ENCODE results near the gene DDX17.

DDX17 gene

DNA sequence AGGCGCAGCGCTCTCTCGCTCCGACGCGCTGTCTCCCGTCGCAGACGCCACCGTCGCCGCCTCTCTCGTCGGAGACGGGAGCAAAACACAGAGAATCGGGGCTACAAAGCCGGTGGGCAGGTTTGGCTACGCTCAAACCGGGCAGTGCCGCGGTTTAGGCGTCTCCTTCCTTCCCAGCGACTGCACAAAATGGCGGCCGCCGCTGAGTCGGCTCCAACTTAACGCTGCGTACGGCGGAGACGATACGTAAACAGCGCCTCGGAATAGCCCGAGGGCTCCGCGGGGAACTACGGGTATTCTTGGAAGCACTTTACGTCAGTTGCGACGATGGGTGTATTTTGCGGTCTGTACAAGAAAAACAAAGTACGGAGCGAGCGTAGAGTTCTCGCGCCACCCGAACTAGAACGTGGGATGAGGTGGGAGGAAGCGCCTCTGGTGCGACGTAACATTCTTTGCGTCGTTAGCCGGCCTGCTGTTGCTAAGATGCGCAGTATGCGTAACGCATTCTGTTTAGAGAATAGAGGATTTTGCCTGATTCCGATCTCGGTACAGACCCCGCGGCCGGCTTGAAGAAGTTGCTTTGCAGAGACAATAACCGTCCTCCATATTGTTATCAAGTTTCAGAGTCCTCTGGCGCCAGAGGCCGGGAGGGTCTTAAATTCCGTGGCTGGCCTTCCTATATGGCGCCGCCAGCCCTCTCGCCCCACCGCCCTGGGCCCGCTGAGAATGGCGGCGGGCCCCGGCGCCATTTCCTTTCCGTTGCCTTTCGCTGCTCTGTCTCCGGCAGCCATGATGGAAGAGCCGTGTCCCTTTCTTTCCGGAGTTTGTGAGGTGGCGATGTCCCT lies at the start of gene DDX17:
DDX17 (minus strand) TSS at position 194 of the 845 bp plus-strand sequence.
- FAIRE-seq, result peak; percentile 95

GRCh38 chr22:38554281-38554680 lies 48.2 kb upstream of the DDX17 start:
- no peak for FAIRE-seq

DNA sequence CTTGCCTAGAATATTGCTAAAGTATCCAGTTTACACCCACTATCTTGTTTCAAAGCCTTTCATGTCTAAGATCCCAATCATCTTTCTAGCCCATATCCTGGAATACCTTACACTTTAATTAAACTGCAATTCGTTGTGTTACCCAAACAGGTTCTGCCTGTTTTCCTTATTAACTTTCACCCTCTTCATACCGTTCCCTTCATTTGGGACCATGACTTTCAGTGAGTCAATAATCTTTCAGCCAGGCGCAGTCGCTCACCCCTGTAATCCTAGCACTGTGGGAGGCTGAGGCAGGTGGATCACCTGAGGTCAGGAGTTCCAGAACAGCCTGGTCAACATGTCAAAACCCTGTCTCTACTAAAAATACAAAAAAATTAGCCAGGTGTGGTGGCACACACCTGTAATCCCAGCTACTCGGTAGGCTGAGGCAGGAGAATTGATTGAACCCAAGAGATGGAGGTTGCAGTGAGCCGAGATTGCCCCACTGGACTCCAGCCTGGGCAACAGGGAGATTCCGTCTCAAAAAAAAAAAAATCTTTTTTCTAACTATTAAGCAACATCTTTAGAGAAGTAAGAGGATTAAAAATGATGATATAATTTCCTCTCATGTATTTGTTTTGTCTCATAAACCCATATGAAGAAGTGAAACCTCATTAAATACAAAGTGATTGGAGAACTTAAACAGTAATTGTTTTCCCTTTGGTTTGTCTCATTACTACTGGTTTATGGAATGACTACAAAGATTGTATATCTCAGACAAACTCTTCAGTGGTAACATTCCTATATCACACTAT lies 43.2 kb upstream of the DDX17 start:
- FAIRE-seq, result no peak

- FAIRE-seq, result no peak
These were observed 34.6 kb upstream of the DDX17 start for GRCh38 chr22:38540701-38541100.

GRCh38 chr22:38531251-38531938 lies 25.3 kb upstream of the DDX17 start:
- no peak for FAIRE-seq

DNA sequence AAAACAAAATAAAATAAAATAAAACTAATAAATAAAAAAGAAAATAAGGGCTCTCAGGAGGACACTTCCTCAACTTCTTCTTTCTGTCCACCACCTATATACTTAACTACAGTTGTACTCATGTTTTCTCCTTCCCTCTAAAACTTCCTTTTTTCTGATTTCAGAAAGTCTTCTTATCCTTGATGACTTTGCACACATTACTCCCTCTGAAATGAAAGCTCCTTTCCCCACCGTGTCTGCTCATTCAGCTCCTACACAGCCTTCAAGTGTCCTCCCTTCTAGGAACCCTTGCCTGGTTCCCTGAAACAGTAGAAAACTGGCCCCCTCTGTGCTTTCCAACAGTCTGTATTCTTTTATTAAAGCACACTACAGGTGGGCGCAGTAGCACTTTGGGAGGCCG lies 18.3 kb upstream of the DDX17 start:
- FAIRE-seq, result no peak

DNA sequence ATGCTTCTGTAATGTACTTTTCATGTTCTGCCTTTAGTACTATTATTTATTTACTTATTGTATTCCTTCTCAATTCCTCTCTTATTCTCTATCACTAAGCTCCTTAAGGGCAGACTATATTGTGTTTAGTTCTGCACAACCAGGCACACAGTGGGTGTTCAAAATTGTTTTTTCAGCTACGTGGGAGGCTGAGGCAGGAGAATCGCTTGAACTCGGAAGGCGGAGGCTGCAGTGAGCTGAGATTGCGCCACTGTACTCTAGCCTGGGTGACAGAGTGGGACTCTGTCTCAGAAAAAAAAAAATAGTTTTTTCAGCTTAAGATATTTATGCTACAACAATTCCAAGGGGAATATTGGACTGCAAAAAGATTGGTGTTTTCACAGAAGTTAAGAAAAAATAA lies 17.4 kb upstream of the DDX17 start:
- no peak for FAIRE-seq

- no peak for FAIRE-seq
These were observed 16.9 kb upstream of the DDX17 start for GRCh38 chr22:38523029-38523428.

DNA sequence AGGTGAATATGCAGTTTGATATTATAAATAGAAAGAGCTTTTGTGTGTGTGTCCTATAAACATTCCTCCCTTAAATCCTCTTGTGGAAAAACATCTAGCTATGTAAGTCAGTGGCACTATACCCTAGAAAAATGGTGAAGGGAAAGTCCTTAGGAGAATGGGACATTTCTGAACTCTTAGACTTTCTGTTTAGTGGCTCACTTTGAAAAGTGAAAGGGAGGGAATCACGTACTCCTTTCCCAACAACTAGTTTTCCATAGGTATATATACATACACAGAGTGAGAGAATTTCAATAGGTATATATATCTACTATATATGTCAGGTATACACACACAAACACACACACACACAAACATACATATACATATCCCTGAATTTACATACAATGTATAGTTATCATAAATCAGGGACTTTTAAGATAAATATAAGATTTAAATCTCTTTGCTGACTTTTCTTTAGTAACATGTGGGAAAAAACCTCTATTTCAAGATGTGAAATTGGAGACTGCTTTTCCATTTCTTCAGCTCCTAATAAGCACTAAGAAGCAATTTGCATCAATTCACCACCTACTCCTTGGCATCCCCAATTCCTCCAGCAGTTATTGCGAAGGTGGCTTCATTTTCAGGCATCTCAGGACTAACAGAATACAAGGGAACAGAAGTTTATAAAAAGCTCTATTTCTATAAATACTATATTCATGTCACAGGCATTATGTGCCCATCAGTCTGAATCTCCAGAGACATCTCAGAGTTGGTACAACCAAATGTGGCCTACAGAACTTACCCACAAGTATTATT lies 13.5 kb upstream of the DDX17 start:
- FAIRE-seq, result no peak

- FAIRE-seq, result no peak
These were observed 12.5 kb upstream of the DDX17 start for GRCh38 chr22:38518620-38519019.

DNA sequence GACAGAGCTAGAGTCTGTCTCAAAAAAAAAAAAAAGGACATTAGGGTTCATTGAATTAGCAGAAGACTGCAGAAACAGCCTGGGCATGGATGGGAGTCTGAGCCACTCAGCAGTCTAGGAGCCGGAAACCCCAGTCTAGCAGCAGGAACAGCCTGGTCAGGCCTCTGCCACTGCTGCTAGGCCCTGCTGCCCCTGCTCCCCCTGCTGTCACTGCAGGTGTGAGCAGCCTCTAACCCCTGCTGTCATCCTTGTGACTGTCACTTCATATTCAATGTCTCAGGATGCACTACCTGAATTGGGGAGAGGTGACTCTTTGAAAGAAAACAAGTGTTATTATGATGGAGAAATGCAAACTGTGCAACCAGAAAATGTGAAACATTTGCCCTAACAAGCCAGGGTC lies 7.0 kb upstream of the DDX17 start:
- no peak for FAIRE-seq

- FAIRE-seq, result no peak
These were observed 4.4 kb upstream of the DDX17 start for GRCh38 chr22:38510416-38510970.

GRCh38 chr22:38505541-38506117 lies 482 bp downstream of the DDX17 start:
- FAIRE-seq, result no peak

- no peak for FAIRE-seq
These were observed 1.2 kb downstream of the DDX17 start for GRCh38 chr22:38504731-38505540.

DNA sequence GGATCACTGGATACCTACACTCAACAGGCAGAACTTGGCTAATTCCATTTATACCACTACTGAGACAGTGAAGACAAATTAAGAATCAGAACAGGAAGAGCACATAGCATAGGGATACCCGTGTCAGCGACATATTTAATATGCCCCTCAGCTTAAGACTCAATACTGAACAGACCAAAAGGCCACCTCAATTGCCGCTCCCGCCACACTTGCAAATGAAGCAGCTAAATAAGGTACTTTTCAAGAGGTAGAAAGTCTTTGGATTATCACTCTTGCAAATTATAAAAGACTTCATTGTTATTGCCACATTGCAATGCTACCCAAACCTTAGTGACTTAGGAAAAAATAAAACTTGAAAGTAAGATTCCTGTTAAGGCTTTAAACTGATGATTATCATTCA lies 3.1 kb downstream of the DDX17 start:
- no peak for FAIRE-seq

DNA sequence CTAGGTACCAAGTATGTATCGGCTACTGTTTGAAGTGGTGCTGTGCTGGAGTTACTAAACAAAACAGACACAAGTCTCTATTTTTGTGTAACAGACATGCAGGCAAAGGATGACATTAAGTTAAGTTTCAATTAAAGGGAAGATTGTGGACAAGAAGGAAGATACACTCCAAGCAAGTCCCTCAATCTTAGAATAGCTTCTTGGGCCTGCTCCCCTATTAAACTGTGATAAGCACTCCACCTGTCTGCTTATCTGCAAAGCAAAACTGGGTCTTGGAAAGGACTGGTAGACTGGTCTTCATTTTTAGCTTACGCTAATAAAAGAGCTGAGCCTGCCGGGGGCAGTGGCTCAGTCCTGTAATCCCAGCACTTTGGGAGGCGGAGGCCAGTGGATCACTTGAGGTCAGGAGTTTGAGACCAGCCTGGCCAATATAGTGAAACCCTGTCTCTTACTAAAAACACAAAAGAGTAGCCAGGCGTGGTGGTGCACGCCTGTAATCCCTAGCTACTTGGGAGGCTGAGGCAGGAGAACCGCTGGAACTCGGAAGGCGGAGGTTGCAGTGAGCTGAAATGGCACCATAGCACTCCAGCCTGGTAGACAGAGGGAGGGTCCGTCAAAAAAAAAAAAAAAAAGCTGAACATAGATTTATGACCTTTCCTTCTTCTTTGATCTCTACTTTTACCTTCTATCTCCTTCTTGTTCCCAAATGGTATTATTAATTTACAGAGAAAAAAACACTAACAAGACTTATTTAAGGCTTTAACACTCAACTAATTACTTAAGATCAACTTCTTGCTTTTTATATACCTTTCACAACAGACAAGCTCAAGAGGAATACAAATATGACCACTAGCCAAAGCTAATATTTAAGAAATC lies 4.1 kb downstream of the DDX17 start:
- no peak for FAIRE-seq

- FAIRE-seq, result no peak
These were observed 8.2 kb downstream of the DDX17 start for GRCh38 chr22:38497869-38498268.

DNA sequence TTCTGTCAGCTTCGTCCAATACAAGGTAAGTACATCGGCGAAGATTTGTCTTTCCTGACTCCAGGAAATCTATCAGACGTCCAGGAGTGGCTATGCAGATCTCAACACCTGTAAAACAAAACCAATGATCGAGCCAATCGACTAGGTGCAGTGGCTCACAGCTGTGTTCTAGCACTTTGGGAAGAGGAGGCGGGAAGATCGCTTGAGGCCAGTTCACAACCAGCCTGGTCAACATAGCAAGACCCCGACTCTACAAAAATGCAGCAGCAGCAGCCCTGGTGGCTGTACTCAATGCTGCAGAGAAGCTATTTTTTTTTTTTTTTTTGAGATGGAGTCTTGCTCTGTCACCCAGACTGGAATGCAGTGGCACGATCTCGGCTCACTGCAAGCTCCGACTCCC lies 11.2 kb downstream of the DDX17 start:
- no peak for FAIRE-seq

GRCh38 chr22:38494498-38494897 lies 11.6 kb downstream of the DDX17 start:
- no peak for FAIRE-seq

GRCh38 chr22:38491707-38492348 lies 14.3 kb downstream of the DDX17 start:
- no peak for FAIRE-seq

Measured in TTC549 (cell line).